Right lobe of liver (tissue), 4 donors: ENCODE data around the gene PMEPA1.

Experiments
- CTCF ChIP-seq, 4 donors: fragments of 200-600 bp in 3 of 4; fragments of 450-650 bp in 1 of 4; IDR thresholded peaks; one replicate each; pipeline versions ENCODE4 v1.5.1 to v1.8.0; 2016 to 2022; ENCODE audit warnings: antibody characterized with exemption in 4 of 4, mild to moderate bottlenecking in 2 of 4
- POLR2A ChIP-seq: fragments of 450-650 bp; IDR thresholded peaks from one replicate; pipeline ENCODE4 v1.6.1; 2017; ENCODE audit warnings: antibody characterized with exemption, mild to moderate bottlenecking
- donor health status: DM: no; HTN: no; CAD: no.
- donor health status: DM: no; HTN: no; CAD: no.
- donor health status: DM: no; HTN: yes; CAD: no.

- no peak for TF ChIP-seq CTCF (IDR thresholded peaks at IDR 0.05)
- no peak for TF ChIP-seq POLR2A
These were observed 97.4 kb downstream of the PMEPA1 start for GRCh38 chr20:57612436-57612835.
